ENCODE results near the gene UBE2B.

The UBE2B gene

DNA sequence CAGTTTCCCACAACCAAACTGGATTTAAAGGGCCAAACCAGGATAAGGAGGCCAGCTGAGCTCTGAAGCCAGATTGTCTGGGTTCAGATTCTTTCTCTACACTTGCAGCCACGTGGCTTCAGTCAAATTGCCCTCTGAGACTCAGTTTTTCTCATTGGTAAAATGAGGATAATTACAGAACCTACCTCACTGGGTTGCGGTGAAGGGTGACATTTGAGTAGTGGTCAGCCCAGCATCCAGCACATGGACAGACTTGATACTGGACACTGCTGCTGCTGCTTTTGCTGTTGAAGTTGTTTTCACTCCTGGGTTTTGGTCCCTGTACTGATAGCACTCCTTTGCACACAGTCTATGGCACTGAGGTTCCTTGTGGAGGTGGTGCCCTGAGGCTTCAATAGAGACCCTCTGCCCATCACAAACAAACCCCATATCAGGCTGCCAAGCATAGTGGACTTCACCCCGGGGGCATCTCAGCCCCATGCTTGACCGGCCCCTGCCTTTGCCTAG is 66.0 kb downstream of the UBE2B start:
- in situ Hi-C loops (cut with MboI; ENCODE audit: low sequenced_read_pairs), result no loop called here

DNA sequence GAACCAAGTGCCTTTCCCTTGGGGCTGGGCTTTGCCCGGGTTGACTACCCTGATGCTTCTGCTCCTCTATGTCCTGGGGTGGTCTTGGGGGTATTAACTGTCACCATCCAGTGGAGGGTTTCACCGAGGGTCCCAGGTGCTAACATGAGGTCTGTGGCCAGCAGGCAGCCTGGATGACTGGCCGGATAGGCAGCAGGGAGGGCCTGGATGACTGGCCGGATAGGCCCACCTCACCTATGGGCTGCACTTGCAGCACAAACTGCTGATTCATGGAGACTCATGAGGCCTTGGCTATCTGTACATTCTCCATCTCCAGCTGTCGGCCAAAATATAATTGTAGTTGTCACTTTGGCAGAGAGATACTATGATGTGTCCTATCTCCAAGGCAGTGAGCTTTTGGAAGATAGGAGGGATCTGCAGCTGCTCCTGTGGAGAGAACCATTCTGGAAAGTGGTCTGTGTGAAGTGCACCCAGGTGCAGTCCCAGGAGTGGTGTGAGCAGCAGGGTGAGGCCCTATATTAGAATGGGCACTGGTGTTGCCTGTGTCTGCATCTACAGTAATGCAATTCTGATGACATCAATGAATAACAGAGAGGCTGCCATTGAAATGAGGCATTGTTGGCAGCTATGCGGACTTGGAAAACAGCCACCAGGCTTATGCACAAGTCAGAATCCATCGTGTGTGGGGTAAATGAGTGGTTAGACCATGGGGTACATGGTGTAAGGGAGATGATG is 66.6 kb downstream of the UBE2B start:
- in situ Hi-C loops (cut with MboI; ENCODE audit: low sequenced_read_pairs), result no loop called here

DNA sequence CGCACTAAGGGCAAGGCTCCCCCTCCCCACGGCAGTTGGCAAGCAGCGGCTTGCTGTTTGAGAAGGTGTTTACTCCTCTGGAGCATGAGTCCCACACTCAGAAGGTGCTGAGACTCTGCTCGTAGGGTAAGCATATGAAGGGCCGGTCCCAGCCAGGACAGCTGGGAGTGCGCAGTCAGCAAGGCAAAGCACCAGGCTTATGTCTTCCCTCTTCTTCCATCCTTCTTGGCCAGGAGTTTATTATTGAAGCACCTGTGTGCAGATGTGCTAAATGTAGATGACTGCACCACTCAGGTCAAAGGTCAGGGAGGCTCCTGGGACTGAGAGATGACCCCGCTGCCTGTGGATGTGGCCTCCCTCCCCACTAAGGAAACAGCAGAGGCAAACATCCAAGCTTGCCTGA is 67.4 kb downstream of the UBE2B start:
- in situ Hi-C loops (cut with MboI; ENCODE audit: low sequenced_read_pairs), result no loop called here

DNA sequence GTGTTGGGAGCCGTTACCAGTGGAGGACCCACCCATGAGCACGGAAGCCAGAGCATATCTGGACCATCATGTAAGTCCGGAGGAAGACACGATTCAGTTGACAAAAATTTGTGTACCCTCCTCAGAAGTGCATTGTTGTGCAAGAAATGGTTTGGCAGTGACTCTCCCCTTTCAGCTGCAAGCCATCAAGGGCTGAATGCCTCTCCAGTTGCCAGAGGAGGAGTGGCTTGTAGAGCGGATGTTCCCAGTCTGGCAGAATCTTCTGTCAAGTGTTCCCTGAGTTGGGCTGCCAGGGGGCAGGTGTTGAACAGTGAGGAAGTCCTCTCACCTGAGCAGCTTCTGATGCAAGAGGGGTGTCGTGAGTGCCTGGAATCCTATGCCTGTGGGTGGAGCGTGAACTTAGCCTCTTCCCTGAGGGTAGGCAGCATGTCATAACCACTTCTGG is 67.9 kb downstream of the UBE2B start:
- in situ Hi-C loops (cut with MboI; ENCODE audit: low sequenced_read_pairs), result no loop called here

DNA sequence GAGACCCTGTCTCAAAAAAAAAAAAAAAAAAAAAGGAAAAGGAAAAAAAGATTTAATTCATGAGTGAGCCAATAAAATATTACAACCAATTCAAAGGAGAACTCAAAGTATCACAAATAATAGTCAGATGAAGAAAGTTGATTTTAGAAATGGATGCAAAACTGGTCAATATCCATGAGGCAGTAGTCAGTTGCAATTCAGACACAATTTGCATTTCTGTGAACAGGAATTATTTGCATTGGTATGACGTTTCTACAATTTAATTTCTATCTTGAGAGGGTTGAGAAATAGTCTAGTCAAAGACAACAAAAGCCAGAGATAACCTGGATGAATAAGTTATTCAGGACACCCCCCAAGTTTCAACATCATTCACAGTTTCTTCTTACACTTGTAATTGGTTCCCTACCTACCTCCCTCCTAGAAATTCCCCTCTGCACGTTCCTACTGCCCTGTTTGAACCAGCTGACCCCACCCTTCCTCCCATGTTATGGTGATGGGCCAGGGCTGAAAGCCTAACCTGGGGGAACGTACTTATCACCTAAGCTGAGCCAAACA is 68.9 kb downstream of the UBE2B start:
- in situ Hi-C loops (cut with MboI; ENCODE audit: low sequenced_read_pairs), result no loop called here

Data from HL-60/S4 treated with retinoic acid at 250 ng/mL for 4 days and 3 days (cell line).